Astrocyte of the cerebellum (primary cell): ENCODE measurements around the gene INS.

Experiments
- DNase-seq: peaks from one replicate; pipeline ENCODE4 v3.0.0-alpha.2; 2011; ENCODE audit warnings: low read depth
- H3K4me3 ChIP-seq: 2 replicates; pipeline ENCODE4 v1.5.1; 2011; ENCODE audit warnings: mild to moderate bottlenecking, low read depth, low read length, moderate library complexity
- in situ Hi-C: cut with HindIII; loops from 2 replicates; pipeline ENCODE4 v1.10.0; 2017; ENCODE audit warnings: low sequenced_read_pairs
- TF ChIP-seq, protein P1 (sequence below): IDR thresholded peaks from 2 replicates; pipeline ENCODE4 v1.5.1; 2012; ENCODE audit warnings: low read length, low read depth, moderate library complexity, mild to moderate bottlenecking; ENCODE audit errors: missing control alignments

INS gene

DNA sequence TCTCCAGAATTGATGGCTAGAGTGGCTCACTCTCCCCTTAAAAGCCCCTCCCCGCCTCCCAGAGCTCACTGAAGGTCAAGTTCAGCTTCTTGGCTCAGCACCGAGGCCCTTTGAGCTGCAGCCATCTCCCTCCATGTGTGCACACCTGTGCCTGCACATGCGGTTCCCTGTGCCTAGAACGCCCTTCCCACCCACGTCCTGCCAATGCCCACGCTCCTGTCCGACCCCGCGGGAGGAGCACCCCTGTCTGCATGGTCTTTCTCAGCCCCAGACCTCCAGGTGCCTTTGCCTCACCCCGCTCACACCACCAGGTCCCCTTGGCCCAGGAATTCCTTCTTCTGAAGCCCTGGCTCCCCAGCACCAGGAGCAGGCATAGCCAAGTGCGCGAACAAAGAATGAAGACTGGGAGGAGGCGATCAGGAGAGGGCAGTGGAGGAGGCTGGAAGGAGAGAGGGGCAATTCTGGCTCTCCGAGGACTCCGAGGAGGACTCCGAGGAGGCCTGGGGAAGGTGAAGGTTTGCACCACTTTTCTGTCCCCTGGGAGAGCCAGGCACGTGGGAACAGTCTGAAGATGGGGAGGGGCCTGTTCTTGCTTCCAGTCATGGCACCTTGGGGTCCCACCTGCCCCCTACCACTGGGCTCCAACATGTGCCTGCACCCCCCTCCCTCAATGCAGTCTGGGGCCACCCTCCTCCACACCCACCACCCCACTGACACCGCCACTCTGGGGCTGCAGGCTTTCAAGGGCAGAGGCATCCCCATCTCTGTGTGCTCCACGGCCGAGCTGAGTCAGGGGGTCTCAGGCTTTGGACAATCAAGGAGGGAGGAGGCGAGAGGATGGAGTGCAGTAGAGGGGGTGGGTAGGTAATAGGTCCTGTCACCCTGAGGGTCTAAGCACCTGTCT, 39.5 kb downstream of the INS start:
- TF ChIP-seq, protein P1, sequence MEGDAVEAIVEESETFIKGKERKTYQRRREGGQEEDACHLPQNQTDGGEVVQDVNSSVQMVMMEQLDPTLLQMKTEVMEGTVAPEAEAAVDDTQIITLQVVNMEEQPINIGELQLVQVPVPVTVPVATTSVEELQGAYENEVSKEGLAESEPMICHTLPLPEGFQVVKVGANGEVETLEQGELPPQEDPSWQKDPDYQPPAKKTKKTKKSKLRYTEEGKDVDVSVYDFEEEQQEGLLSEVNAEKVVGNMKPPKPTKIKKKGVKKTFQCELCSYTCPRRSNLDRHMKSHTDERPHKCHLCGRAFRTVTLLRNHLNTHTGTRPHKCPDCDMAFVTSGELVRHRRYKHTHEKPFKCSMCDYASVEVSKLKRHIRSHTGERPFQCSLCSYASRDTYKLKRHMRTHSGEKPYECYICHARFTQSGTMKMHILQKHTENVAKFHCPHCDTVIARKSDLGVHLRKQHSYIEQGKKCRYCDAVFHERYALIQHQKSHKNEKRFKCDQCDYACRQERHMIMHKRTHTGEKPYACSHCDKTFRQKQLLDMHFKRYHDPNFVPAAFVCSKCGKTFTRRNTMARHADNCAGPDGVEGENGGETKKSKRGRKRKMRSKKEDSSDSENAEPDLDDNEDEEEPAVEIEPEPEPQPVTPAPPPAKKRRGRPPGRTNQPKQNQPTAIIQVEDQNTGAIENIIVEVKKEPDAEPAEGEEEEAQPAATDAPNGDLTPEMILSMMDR, result no peak
- in situ Hi-C loops, result no loop called here
- H3K4me3 ChIP-seq, result no peak overlapping the region
- no peak for DNase-seq

DNA sequence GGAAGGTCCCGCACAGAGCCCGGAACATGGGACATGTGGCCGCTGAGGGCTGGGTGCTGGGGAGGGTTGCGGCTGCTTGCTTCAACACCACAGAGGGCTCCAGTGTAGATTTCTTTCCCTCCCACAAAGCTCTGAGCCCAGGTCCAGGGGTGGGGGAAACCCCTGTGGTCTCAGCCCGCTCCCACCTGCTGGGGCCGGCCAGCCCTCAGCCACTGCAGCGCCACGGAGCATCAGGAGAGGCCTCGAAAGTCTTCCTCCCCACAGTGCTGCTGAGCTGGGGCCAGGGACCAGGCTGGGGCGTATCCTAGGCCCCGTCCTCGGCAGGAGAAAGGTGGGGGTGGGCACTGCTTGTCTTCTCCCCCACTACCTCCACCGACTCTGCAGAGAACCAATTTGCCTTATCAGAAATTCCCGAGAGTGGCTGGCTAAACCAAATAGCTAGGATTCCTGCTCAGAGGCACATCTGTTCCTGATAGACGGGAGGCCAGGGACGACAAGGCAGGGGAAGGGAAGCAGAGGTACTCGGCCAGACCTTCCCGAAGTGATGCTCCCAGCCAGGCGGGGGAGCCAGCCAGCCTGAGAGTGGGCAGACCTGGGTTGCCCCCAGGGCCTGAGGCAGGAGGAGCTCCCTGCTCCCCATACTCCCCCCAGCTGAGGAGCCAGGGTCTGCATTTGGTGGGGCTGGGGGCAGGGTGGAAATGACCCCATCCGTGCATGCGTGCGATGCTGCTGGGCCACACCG, 40.5 kb downstream of the INS start:
- H3K4me3 ChIP-seq, result no peak overlapping the region
- no peak for DNase-seq
- TF ChIP-seq, protein P1, result no peak
- in situ Hi-C loops, result no loop called here

DNA sequence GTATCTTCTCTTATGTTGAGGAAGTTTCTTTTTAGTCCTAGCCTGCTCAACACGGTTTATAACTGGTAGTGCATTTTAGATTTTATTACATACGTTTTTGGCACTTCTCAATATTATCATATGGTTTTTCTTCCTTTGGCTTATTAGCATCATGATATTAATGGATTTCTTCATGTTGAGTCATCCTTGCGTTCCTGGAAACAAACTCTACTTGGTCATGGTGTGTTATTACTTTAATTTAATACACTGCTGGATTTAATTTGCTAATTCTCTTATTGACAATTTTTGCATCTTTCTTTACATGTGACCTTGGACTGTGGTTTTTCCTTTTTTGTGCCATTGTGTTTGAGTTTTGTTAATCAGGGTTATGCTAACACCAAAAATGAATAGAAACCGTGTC, 42.3 kb downstream of the INS start:
- in situ Hi-C loops, result no loop called here
- H3K4me3 ChIP-seq, result no peak overlapping the region
- DNase-seq, result no peak
- TF ChIP-seq, protein P1, result no peak

DNA sequence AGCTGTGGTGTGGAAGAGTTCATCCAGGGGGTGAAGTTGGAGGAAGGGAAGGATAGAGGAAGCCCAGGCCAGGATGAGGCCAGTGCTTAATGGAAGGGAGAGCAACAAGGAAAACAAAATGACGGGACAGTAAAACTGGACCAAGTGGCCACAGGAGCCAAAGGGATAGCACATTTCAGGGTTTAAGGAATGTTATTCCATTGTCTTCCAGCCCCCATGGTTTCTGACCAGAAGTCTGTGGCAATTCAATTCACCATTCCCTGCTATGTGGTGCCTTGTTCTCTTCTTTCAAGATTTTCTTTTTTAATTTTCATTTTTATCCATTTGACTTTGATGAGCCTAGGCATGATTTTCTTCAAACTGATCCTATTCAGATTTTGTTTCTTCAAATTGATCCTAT, 44.3 kb downstream of the INS start:
- no peak overlapping the region for H3K4me3 ChIP-seq
- in situ Hi-C loops, result no loop called here
- no peak for DNase-seq
- TF ChIP-seq, protein P1, result no peak

DNA sequence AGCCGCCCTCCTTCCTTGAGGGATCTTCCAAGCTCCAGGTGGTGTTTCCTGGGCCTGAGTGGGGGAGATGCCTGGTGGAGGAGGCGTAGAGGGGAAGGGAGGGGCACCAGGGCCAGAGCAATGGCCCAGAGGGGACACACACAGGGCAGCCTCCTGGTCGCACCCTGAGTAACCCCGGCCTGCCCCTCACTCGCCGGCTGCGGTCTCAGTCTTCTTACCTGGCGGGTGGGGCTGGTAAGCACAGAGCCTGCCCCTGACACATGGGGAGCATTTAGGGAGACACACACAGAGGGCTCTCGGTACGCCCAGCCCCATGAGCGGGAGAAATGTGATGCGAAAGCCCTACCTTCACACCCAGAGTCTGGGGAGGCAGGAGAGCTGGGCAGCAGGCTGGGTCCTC, 45.7 kb downstream of the INS start:
- H3K4me3 ChIP-seq, result no peak overlapping the region
- in situ Hi-C loops, result no loop called here
- TF ChIP-seq, protein P1, result no peak
- no peak for DNase-seq

DNA sequence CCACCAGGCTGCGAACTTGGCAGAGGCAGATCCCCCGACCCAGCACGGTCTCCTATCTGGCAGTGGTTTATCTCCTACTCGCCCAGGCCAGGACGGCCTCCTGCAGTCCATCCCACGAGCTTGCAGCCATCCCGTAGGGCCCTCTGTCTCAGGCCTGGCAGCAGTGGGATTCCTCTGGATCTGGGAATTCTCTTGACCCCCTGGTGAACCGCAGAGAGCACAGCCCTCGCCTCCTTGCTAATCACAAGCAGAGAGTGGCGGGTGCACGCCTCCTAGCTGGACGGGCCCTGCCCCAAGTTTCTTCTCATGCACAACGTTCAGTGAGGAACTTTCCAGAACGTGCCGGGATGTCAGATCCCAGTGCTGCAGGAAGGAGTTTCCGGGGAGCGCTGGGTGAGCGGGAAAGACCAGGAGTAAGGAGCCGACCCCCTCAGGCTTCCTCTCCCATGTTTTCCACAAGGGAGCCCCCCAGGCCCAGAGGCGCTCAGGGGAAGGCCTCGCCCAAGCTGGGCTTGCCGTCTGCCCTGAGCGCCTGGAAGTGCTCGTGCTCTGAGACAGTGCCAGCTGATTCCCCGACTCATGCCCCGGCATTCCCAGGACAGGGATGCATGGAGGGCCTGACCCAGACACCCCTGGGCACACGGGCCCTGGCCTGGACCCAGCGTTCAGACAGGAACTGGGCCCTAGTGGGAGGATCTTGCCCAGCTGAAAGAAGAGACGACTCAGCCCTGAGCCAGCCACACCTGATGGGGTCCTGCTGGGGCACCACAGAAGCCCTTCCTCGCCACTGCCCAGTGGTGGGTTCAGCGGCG, 46.4 kb downstream of the INS start:
- H3K4me3 ChIP-seq, result no peak overlapping the region
- TF ChIP-seq, protein P1, result no peak
- in situ Hi-C loops, result no loop called here
- DNase-seq, result no peak
